Liver (tissue), 3 donors: Measurements from ENCODE around the gene LHFPL2.

Experiments used
- EGR1 ChIP-seq, 2 donors: IDR thresholded peaks; 2 replicates each; pipeline ENCODE4 v1.6.1; 2016 to 2018; ENCODE audit warnings: antibody characterized with exemption in 2 of 2, low read depth in 2 of 2
- JUND ChIP-seq, 2 donors: IDR thresholded peaks; 2 replicates each; pipeline ENCODE4 v1.6.1; 2016; ENCODE audit warnings: antibody characterized with exemption in 2 of 2
- RAD21 ChIP-seq, 2 donors: IDR thresholded peaks; 2 replicates each; pipeline ENCODE4 v1.6.1; 2016; ENCODE audit warnings: antibody characterized with exemption in 2 of 2, mild to moderate bottlenecking in 2 of 2
- TAF1 ChIP-seq: conservative IDR thresholded peaks from 2 replicates; pipeline ENCODE4 v1.6.1; 2016; ENCODE audit warnings: antibody characterized with exemption, mild to moderate bottlenecking
- TF ChIP-seq, protein P1 (sequence below): IDR thresholded peaks from 2 replicates; pipeline ENCODE4 v1.6.1; 2016; ENCODE audit warnings: antibody characterized with exemption
- TF ChIP-seq, protein P2 (sequence below): fragments of 150-350 bp; IDR thresholded peaks from 2 replicates; pipeline ENCODE4 v1.5.1; 2017; ENCODE audit warnings: improper control_type of control experiment, low read depth, low read length; ENCODE audit not compliant: missing input control
- TF ChIP-seq, protein P3 (sequence below): IDR thresholded peaks from 2 replicates; pipeline ENCODE4 v1.6.1; 2016; ENCODE audit warnings: antibody characterized with exemption, mild to moderate bottlenecking
- donor health status: healthy.
- donor health status: healthy.

DNA sequence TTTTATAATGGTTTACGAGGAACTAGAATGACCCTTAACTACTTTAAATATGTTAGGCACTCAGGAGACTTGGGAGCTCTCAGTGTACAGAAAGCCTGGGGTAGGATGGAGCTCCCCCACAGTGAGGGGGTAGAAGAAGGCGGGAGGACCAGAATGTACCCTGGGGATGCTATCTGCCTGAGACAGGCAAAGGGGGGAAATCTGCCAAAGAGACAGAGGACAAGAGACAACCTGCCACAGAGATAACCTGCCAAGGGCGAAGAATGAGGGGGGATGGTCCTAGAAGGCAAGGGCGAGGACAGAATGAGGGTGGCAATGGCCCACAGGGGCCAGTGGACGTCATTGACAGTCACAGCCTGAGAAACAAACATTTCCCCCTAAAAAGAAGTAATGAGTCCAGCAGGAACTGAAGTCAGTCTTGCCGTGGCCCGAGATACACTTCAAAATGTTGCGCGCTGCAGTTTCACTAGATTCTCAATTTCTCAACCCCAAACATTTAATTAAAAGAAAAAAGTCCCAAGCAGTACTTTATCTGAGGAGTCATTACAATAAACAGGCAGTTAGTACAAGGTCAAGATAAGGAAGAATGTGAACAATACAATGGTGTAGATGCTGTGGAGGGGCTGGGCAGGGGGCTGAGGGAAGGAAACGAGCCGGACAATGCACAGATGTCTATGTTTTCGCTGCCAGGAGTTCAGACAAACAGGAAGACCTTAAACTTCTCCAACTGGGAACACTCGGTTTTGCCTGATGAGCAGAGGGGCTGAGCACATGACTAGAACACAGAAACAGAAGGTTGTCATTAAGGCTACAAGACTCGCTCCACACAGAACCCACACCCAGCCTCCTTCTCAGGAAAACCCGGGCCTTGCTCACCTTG lies 125.0 kb downstream of the LHFPL2 start:
- TF ChIP-seq RAD21 (IDR thresholded peaks at IDR 0.05) (peak in 1 of 2 donors; percentile 13), JUND (IDR thresholded peaks at IDR 0.05) (no peak), EGR1 (IDR thresholded peaks at IDR 0.05; ENCODE audit: low read depth in 2 of 2) (no peak), TAF1 (no peak)
- TF ChIP-seq, protein P1, sequence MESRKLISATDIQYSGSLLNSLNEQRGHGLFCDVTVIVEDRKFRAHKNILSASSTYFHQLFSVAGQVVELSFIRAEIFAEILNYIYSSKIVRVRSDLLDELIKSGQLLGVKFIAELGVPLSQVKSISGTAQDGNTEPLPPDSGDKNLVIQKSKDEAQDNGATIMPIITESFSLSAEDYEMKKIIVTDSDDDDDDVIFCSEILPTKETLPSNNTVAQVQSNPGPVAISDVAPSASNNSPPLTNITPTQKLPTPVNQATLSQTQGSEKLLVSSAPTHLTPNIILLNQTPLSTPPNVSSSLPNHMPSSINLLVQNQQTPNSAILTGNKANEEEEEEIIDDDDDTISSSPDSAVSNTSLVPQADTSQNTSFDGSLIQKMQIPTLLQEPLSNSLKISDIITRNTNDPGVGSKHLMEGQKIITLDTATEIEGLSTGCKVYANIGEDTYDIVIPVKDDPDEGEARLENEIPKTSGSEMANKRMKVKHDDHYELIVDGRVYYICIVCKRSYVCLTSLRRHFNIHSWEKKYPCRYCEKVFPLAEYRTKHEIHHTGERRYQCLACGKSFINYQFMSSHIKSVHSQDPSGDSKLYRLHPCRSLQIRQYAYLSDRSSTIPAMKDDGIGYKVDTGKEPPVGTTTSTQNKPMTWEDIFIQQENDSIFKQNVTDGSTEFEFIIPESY, result no peak
- TF ChIP-seq, protein P2, sequence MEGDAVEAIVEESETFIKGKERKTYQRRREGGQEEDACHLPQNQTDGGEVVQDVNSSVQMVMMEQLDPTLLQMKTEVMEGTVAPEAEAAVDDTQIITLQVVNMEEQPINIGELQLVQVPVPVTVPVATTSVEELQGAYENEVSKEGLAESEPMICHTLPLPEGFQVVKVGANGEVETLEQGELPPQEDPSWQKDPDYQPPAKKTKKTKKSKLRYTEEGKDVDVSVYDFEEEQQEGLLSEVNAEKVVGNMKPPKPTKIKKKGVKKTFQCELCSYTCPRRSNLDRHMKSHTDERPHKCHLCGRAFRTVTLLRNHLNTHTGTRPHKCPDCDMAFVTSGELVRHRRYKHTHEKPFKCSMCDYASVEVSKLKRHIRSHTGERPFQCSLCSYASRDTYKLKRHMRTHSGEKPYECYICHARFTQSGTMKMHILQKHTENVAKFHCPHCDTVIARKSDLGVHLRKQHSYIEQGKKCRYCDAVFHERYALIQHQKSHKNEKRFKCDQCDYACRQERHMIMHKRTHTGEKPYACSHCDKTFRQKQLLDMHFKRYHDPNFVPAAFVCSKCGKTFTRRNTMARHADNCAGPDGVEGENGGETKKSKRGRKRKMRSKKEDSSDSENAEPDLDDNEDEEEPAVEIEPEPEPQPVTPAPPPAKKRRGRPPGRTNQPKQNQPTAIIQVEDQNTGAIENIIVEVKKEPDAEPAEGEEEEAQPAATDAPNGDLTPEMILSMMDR, result no peak
- TF ChIP-seq, protein P3, sequence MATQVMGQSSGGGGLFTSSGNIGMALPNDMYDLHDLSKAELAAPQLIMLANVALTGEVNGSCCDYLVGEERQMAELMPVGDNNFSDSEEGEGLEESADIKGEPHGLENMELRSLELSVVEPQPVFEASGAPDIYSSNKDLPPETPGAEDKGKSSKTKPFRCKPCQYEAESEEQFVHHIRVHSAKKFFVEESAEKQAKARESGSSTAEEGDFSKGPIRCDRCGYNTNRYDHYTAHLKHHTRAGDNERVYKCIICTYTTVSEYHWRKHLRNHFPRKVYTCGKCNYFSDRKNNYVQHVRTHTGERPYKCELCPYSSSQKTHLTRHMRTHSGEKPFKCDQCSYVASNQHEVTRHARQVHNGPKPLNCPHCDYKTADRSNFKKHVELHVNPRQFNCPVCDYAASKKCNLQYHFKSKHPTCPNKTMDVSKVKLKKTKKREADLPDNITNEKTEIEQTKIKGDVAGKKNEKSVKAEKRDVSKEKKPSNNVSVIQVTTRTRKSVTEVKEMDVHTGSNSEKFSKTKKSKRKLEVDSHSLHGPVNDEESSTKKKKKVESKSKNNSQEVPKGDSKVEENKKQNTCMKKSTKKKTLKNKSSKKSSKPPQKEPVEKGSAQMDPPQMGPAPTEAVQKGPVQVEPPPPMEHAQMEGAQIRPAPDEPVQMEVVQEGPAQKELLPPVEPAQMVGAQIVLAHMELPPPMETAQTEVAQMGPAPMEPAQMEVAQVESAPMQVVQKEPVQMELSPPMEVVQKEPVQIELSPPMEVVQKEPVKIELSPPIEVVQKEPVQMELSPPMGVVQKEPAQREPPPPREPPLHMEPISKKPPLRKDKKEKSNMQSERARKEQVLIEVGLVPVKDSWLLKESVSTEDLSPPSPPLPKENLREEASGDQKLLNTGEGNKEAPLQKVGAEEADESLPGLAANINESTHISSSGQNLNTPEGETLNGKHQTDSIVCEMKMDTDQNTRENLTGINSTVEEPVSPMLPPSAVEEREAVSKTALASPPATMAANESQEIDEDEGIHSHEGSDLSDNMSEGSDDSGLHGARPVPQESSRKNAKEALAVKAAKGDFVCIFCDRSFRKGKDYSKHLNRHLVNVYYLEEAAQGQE, result no peak
